Bronchial epithelial cell (primary cell): ENCODE results near the gene PLEKHM1. TPM values are rescaled to one million over a fixed set of nuclear protein-coding genes. Genes with fewer than 3 reads are reported as not detected.

Source experiments
- DNase-seq: peaks from one replicate; pipeline ENCODE4 v3.0.0-alpha.2; 2010; ENCODE audit warnings: low read depth
- FAIRE-seq: peaks from 2 replicates; lab custom pipeline; 2011; peaks lifted over from hg19 to GRCh38; lab: Jason Lieb, UNC
- H3K27me3 ChIP-seq: 2 replicates; pipeline ENCODE4 v1.5.1; 2011; ENCODE audit warnings: low read length; ENCODE audit not compliant: control insufficient read depth, insufficient read depth
- H3K36me3 ChIP-seq: 2 replicates; pipeline ENCODE4 v1.5.1; 2011; ENCODE audit warnings: low read length; ENCODE audit not compliant: control insufficient read depth, insufficient read depth
- H3K4me3 ChIP-seq: 2 replicates; pipeline ENCODE4 v1.5.1; 2011; ENCODE audit warnings: mild to moderate bottlenecking, low read depth, low read length, control low read depth
- total RNA-seq: library from RNA; depleted of rRNA; stranded (reverse); fragments of >200 nt; gene quantifications from 2 replicates; pipeline ENCODE4 v1.2.1, GENCODE V29; 2014
- TF ChIP-seq, protein P1 (sequence below): IDR thresholded peaks from 2 replicates; pipeline ENCODE4 v1.5.1; 2011; ENCODE audit warnings: mild to moderate bottlenecking, moderate library complexity, low read length, control low read depth, inconsistent platforms; ENCODE audit not compliant: insufficient read depth, severe bottlenecking

PLEKHM1 gene
- total RNA-seq, 1 donor from 2014 or later, result 38.7 TPM

GRCh38 chr17:45437465-45438283 is 52.8 kb downstream of the PLEKHM1 start:
- FAIRE-seq (no peak), DNase-seq (no peak)
- Histone ChIP-seq H3K4me3 (no peak overlapping the region), H3K27me3 (no peaks in the 10 kb centered on the region), H3K36me3 (peaks cover 13% of the 10 kb centered on the region)
- TF ChIP-seq, protein P1, sequence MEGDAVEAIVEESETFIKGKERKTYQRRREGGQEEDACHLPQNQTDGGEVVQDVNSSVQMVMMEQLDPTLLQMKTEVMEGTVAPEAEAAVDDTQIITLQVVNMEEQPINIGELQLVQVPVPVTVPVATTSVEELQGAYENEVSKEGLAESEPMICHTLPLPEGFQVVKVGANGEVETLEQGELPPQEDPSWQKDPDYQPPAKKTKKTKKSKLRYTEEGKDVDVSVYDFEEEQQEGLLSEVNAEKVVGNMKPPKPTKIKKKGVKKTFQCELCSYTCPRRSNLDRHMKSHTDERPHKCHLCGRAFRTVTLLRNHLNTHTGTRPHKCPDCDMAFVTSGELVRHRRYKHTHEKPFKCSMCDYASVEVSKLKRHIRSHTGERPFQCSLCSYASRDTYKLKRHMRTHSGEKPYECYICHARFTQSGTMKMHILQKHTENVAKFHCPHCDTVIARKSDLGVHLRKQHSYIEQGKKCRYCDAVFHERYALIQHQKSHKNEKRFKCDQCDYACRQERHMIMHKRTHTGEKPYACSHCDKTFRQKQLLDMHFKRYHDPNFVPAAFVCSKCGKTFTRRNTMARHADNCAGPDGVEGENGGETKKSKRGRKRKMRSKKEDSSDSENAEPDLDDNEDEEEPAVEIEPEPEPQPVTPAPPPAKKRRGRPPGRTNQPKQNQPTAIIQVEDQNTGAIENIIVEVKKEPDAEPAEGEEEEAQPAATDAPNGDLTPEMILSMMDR, result no peak

DNA sequence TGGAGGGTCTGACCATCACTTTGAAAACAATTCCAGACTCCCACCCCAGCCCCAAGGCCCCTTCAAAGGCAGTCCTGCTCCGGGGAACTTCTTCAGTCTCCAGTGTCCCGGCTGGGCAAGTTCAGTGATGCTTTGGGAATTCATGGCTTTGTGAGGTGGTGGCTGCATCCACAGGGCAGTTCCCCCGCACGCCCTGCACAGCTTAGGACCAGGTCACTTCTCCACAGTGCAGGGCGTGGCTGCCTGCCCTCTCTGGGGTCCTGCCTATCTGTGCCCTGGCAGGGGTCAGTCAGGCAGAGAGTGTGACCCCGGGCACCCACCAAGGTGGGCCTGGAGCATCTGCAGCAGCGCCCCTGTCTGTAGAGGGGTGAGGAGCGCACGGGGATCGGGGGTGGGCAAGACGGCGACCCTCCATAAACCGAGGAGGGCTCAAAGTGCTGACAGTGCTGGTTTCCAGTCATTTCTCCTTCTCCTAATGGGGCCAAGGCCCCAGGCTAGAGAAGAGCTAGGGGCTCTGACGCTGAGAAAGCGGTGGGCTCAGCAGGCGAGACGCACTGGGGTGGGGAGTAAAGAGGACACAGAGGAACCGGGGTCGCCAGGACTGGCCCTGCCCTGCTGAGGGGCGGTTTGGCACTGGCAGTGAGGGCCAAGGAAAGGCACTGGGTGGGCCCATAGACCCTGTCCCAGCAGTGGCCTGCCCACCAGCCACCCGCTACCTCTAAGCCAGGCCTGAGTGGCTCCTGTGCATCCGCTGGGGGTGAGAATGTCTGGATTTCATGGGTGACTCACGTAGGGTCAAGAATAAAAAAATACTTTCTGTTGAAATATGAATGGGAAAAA is 53.7 kb downstream of the PLEKHM1 start:
- DNase-seq, result no peak
- no peak overlapping the region for H3K4me3 ChIP-seq
- H3K36me3 ChIP-seq, result peaks cover 13% of the 10 kb centered on the region
- no peak for FAIRE-seq
- TF ChIP-seq, protein P1, result no peak
- no peaks in the 10 kb centered on the region for H3K27me3 ChIP-seq

DNA sequence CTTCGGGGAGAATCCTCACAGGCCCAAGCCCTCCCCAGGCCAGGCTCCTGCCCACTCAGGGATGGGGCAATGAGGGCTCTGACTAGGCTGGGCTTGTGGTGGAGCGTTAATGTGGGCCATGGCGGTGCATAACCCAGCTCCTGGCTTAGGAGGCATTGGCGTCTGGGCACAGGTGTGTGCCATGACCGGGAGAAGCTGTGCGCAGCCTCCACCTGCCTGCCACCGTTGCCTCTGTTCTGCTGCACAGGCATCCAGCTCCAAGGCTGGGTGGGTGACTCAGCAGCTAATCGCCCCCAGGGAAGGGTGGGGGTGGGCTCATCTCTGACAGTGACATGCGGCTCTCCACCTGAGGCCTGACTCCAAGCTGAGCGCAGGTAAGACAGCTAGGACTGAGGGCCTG is 54.4 kb downstream of the PLEKHM1 start:
- peaks cover 11% of the 10 kb centered on the region for H3K36me3 ChIP-seq
- DNase-seq, result no peak
- H3K27me3 ChIP-seq, result no peaks in the 10 kb centered on the region
- no peak overlapping the region for H3K4me3 ChIP-seq
- TF ChIP-seq, protein P1, result no peak
- FAIRE-seq, result no peak

DNA sequence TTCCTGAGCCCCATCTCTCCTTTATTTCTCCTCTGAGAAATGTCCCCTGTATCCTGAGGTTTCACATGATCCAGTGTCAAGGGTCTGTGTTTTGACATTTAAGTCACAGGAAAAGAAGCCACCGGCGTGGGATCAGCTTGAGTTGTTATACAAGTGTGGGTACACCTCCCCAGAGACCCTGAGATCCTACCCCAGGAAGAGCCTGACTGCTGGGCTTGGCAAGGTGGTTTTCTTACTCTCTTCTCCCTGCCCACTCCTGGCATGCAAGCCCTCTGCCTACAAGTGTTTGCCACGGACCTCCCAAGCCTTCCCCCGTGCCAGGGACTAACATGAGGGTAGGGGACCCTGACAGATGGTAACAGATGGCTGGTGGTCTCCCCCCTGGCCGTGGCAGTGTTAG is 55.0 kb downstream of the PLEKHM1 start:
- Histone ChIP-seq H3K27me3 (no peaks in the 10 kb centered on the region), H3K4me3 (no peak overlapping the region), H3K36me3 (peaks cover 11% of the 10 kb centered on the region)
- FAIRE-seq, result no peak
- no peak for DNase-seq
- TF ChIP-seq, protein P1, result no peak

- H3K4me3 ChIP-seq, result peak overlapping the region; percentile 89
- H3K36me3 ChIP-seq, result peaks cover 15% of the 10 kb centered on the region
- FAIRE-seq (no peak), DNase-seq (no peak)
- TF ChIP-seq, protein P1, result no peak
- H3K27me3 ChIP-seq, result no peaks in the 10 kb centered on the region
These were observed 57.4 kb downstream of the PLEKHM1 start for GRCh38 chr17:45433159-45433535.
